IgD-negative memory B cell (primary cell): ENCODE data around the gene KIDINS220. TPM values are rescaled to one million over a fixed set of nuclear protein-coding genes. Genes with fewer than 3 reads are reported as not detected.

Experiments used
- H3K27ac Mint-ChIP-seq, 3 donors: one replicate each; pipeline ENCODE4 v1.8.0; 2020 to 2022; ENCODE audit warnings: mild to moderate bottlenecking in 3 of 3, mixed read lengths in 3 of 3, moderate library complexity in 1 of 3
- H3K27me3 Mint-ChIP-seq: one replicate; pipeline ENCODE4 v1.8.0; 2021; ENCODE audit warnings: mixed read lengths
- H3K36me3 Mint-ChIP-seq: one replicate; pipeline ENCODE4 v1.8.0; 2020; ENCODE audit warnings: mild to moderate bottlenecking, mixed read lengths
- H3K4me1 Mint-ChIP-seq, 3 donors: one replicate each; pipeline ENCODE4 v1.8.0; 2020 to 2022; ENCODE audit warnings: mixed read lengths in 3 of 3, mild to moderate bottlenecking in 1 of 3
- H3K4me3 Mint-ChIP-seq, 4 donors: one replicate each; pipeline ENCODE4 v1.8.0; 2020 to 2022; ENCODE audit warnings: mild to moderate bottlenecking in 4 of 4, mixed read lengths in 4 of 4, moderate library complexity in 3 of 4
- H3K9me3 Mint-ChIP-seq, 3 donors: one replicate each; pipeline ENCODE4 v1.8.0; 2020 to 2021; ENCODE audit warnings: mixed read lengths in 3 of 3, mild to moderate bottlenecking in 1 of 3
- polyA plus RNA-seq: library from polyadenylated mRNA; unstranded; fragments of 300-500 nt; fragmentation: Illumina TruSeq; gene quantifications from one replicate; pipeline ENCODE4 v1.2.3, GENCODE V29; 2021

KIDINS220 gene
- polyA plus RNA-seq, 1 donor from 2014 or later, result 17.6 TPM

- Mint-ChIP-seq H3K27me3 (peaks cover 6% of the 10 kb centered on the region), H3K4me3 (no peak overlapping the region), H3K36me3 (no peaks in the 10 kb centered on the region), H3K9me3 (no peaks in the 10 kb centered on the region), H3K4me1 (no peaks in the 10 kb centered on the region), H3K27ac (no peak overlapping the region)
These were observed 22.8 kb upstream of the KIDINS220 start for GRCh38 chr2:8860239-8860638.

GRCh38 chr2:8858910-8859309, 21.5 kb upstream of the KIDINS220 start:
- H3K27ac Mint-ChIP-seq, result no peak overlapping the region
- H3K36me3 Mint-ChIP-seq, result no peaks in the 10 kb centered on the region
- no peaks in the 10 kb centered on the region for H3K9me3 Mint-ChIP-seq
- H3K4me1 Mint-ChIP-seq, result no peaks in the 10 kb centered on the region
- H3K27me3 Mint-ChIP-seq, result peaks cover 4% of the 10 kb centered on the region
- H3K4me3 Mint-ChIP-seq, result no peak overlapping the region

GRCh38 chr2:8858264-8858663, 20.9 kb upstream of the KIDINS220 start:
- H3K4me1 Mint-ChIP-seq, result no peaks in the 10 kb centered on the region
- H3K4me3 Mint-ChIP-seq, result no peak overlapping the region
- H3K27ac Mint-ChIP-seq, result no peak overlapping the region
- H3K9me3 Mint-ChIP-seq, result no peaks in the 10 kb centered on the region
- peaks cover 4% of the 10 kb centered on the region for H3K27me3 Mint-ChIP-seq
- no peaks in the 10 kb centered on the region for H3K36me3 Mint-ChIP-seq

GRCh38 chr2:8857709-8858108, 20.3 kb upstream of the KIDINS220 start:
- no peak overlapping the region for H3K4me3 Mint-ChIP-seq
- no peaks in the 10 kb centered on the region for H3K36me3 Mint-ChIP-seq
- no peaks in the 10 kb centered on the region for H3K9me3 Mint-ChIP-seq
- no peak overlapping the region for H3K27ac Mint-ChIP-seq
- no peaks in the 10 kb centered on the region for H3K4me1 Mint-ChIP-seq
- peaks cover 7% of the 10 kb centered on the region for H3K27me3 Mint-ChIP-seq

- Mint-ChIP-seq H3K4me1 (no peaks in the 10 kb centered on the region), H3K4me3 (no peak overlapping the region), H3K36me3 (no peaks in the 10 kb centered on the region), H3K27ac (no peak overlapping the region), H3K9me3 (no peaks in the 10 kb centered on the region), H3K27me3 (peaks cover 5% of the 10 kb centered on the region)
These were observed 18.8 kb upstream of the KIDINS220 start for GRCh38 chr2:8856176-8856575.

GRCh38 chr2:8855010-8855409, 17.6 kb upstream of the KIDINS220 start:
- no peaks in the 10 kb centered on the region for H3K9me3 Mint-ChIP-seq
- H3K36me3 Mint-ChIP-seq, result no peaks in the 10 kb centered on the region
- no peak overlapping the region for H3K4me3 Mint-ChIP-seq
- H3K4me1 Mint-ChIP-seq, result no peaks in the 10 kb centered on the region
- H3K27me3 Mint-ChIP-seq, result peaks cover 3% of the 10 kb centered on the region
- H3K27ac Mint-ChIP-seq, result no peak overlapping the region

- no peaks in the 10 kb centered on the region for H3K9me3 Mint-ChIP-seq
- H3K4me1 Mint-ChIP-seq, result no peaks in the 10 kb centered on the region
- no peak overlapping the region for H3K4me3 Mint-ChIP-seq
- peaks cover 3% of the 10 kb centered on the region for H3K27me3 Mint-ChIP-seq
- peaks cover 1% of the 10 kb centered on the region for H3K36me3 Mint-ChIP-seq
- no peak overlapping the region for H3K27ac Mint-ChIP-seq
These were observed 16.0 kb upstream of the KIDINS220 start for GRCh38 chr2:8853426-8853825.

GRCh38 chr2:8851811-8852560, 14.6 kb upstream of the KIDINS220 start:
- H3K4me1 Mint-ChIP-seq, result no peaks in the 10 kb centered on the region
- H3K36me3 Mint-ChIP-seq, result peaks cover 1% of the 10 kb centered on the region
- peaks cover 3% of the 10 kb centered on the region for H3K27me3 Mint-ChIP-seq
- no peak overlapping the region for H3K4me3 Mint-ChIP-seq
- no peak overlapping the region for H3K27ac Mint-ChIP-seq
- no peaks in the 10 kb centered on the region for H3K9me3 Mint-ChIP-seq

- no peaks in the 10 kb centered on the region for H3K9me3 Mint-ChIP-seq
- H3K36me3 Mint-ChIP-seq, result peaks cover 1% of the 10 kb centered on the region
- H3K4me1 Mint-ChIP-seq, result no peaks in the 10 kb centered on the region
- no peak overlapping the region for H3K4me3 Mint-ChIP-seq
- H3K27ac Mint-ChIP-seq, result no peak overlapping the region
- peaks cover 3% of the 10 kb centered on the region for H3K27me3 Mint-ChIP-seq
These were observed 13.6 kb upstream of the KIDINS220 start for GRCh38 chr2:8850845-8851487.

- Mint-ChIP-seq H3K9me3 (no peaks in the 10 kb centered on the region), H3K4me3 (no peak overlapping the region), H3K27ac (no peak overlapping the region), H3K36me3 (peaks cover 1% of the 10 kb centered on the region), H3K27me3 (peaks cover 3% of the 10 kb centered on the region), H3K4me1 (no peaks in the 10 kb centered on the region)
These were observed 11.9 kb upstream of the KIDINS220 start for GRCh38 chr2:8849327-8849726.

- peaks cover 3% of the 10 kb centered on the region for H3K27me3 Mint-ChIP-seq
- no peak overlapping the region for H3K27ac Mint-ChIP-seq
- H3K36me3 Mint-ChIP-seq, result peaks cover 1% of the 10 kb centered on the region
These were observed 11.1 kb upstream of the KIDINS220 start for GRCh38 chr2:8848328-8849100.

GRCh38 chr2:8847400-8847799, 10.0 kb upstream of the KIDINS220 start:
- Mint-ChIP-seq H3K9me3 (no peaks in the 10 kb centered on the region), H3K4me1 (no peaks in the 10 kb centered on the region), H3K4me3 (no peak overlapping the region), H3K27me3 (no peaks in the 10 kb centered on the region), H3K27ac (no peak overlapping the region), H3K36me3 (peaks cover 4% of the 10 kb centered on the region)

More at GRCh38 chr2:8848328-8849100, 11.1 kb upstream of the KIDINS220 start:
- Mint-ChIP-seq H3K4me1 (no peaks in the 10 kb centered on the region), H3K9me3 (no peaks in the 10 kb centered on the region), H3K4me3 (no peak overlapping the region)

- Mint-ChIP-seq H3K27me3 (no peaks in the 10 kb centered on the region), H3K4me3 (no peak overlapping the region), H3K4me1 (peaks cover 0 to 7% (median 3%) of the 10 kb centered on the region in 3 donors), H3K9me3 (no peaks in the 10 kb centered on the region), H3K36me3 (peaks cover 2% of the 10 kb centered on the region), H3K27ac (no peak overlapping the region)
These were observed 4.5 kb upstream of the KIDINS220 start for GRCh38 chr2:8841932-8842331.

- Mint-ChIP-seq H3K27ac (peak overlapping the region in 1 of 3 donors; percentile 34), H3K9me3 (no peaks in the 10 kb centered on the region), H3K4me3 (peak overlapping the region in 3 of 4 donors; percentile 17 to 83 (median 66)), H3K4me1 (peaks cover 5 to 15% (median 14%) of the 10 kb centered on the region in 3 donors), H3K27me3 (no peaks in the 10 kb centered on the region), H3K36me3 (peaks cover 2% of the 10 kb centered on the region)
These were observed 3.2 kb upstream of the KIDINS220 start for GRCh38 chr2:8840475-8841091.
